HFF-Myc (cell line): ENCODE data around the gene HIC1.

Experiments
- DNase-seq: peaks from one replicate; pipeline ENCODE4 v3.0.0-alpha.2; 2011; ENCODE audit warnings: low read depth; ENCODE audit errors: extremely low read depth
- H3K4me3 ChIP-seq: replicated peaks from 2 replicates; pipeline ENCODE4 v1.5.1; 2011; ENCODE audit warnings: low read depth, mild to moderate bottlenecking, control low read depth, low read length
- CTCF ChIP-seq: IDR thresholded peaks from 2 replicates; pipeline ENCODE4 v1.5.1; 2012; ENCODE audit warnings: mild to moderate bottlenecking, low read depth, low read length, control low read depth; ENCODE audit errors: missing control alignments

HIC1 gene

GRCh38 chr17:2040942-2041560 lies 13.9 kb upstream of the HIC1 start:
- no peak for DNase-seq
- no peak for TF ChIP-seq CTCF
- H3K4me3 ChIP-seq, result peak overlapping the region; percentile 71

GRCh38 chr17:2041561-2042389 lies 13.1 kb upstream of the HIC1 start, which contains the start of gene OVCA2:
Gene OVCA2 (plus strand): TSS chr17:2042022. CDS start chr17:2042048, 26 bp downstream.
- H3K4me3 ChIP-seq, result peak within 1 kb of the TSS; percentile 71
- peak; percentile 85 for DNase-seq
- peak; percentile 60 for TF ChIP-seq CTCF

- TF ChIP-seq CTCF, result no peak
Observed at GRCh38 chr17:2042390-2042847, 12.5 kb upstream of the HIC1 start.

GRCh38 chr17:2042933-2043332 lies 12.0 kb upstream of the HIC1 start:
- H3K4me3 ChIP-seq, result peak overlapping the region; percentile 71
- TF ChIP-seq CTCF, result no peak
- no peak for DNase-seq

More at GRCh38 chr17:2042390-2042847, 12.5 kb upstream of the HIC1 start:
- peak overlapping the region; percentile 71 for H3K4me3 ChIP-seq
- DNase-seq, result no peak

GRCh38 chr17:2043785-2044184 lies 11.1 kb upstream of the HIC1 start:
- H3K4me3 ChIP-seq, result no peak overlapping the region
- no peak for TF ChIP-seq CTCF
- no peak for DNase-seq

GRCh38 chr17:2044263-2044894 lies 10.5 kb upstream of the HIC1 start:
- no peak for DNase-seq
- H3K4me3 ChIP-seq, result no peak overlapping the region
- no peak for TF ChIP-seq CTCF
